ENCODE measurements around the gene IGFBPL1.
A peak's percentile ranks its signal among the peaks of the same experiment; 100 is the strongest.

Gene IGFBPL1

DNA sequence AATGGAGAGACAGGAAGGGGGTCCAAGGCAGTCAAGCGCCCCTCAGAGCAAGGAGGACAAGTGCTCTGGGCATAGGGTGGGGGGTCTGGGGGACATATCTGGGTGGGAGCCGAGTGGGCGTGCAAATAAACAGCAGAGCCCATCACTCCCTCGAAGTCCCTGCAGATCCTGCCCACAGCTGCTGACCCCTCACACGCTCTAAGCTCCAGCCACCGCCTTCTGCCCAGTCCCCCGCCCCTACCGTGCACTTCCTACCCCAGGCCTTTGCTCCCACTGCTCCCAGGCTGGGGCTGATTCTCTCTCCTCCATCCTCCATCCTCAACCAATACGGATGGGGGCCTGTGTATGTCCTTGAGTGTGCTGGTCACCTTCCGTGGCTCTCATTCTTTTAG lies 48.7 kb downstream of the IGFBPL1 start:
- DNase-seq, result no peak

- no peak for DNase-seq
Measured at GRCh38 chr9:38374847-38375571, 49.2 kb downstream of the IGFBPL1 start.

GRCh38 chr9:38373679-38374078 lies 50.6 kb downstream of the IGFBPL1 start:
- DNase-seq, result no peak

- no peak for DNase-seq
Measured at GRCh38 chr9:38372762-38373619, 51.3 kb downstream of the IGFBPL1 start.

DNA sequence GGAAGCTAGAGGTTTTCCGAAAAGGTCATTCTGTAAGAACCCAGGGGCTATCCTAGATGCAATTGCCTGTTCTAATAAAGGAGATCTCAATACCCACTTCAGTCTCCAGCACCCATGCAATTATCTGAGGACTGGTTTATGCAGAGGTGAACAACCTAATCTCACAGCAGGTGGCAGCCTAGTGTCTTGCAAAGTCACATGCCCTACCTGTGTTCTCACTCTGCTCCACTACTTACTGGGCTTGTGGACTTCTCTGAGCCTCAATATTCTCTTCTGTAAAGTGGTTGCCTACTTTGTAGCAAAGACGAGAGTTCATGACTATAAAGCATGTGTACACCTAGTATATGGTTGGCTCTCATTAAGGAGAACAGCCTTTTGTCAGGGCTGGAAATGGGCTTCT lies 52.8 kb downstream of the IGFBPL1 start:
- DNase-seq, result peak; percentile 34

DNA sequence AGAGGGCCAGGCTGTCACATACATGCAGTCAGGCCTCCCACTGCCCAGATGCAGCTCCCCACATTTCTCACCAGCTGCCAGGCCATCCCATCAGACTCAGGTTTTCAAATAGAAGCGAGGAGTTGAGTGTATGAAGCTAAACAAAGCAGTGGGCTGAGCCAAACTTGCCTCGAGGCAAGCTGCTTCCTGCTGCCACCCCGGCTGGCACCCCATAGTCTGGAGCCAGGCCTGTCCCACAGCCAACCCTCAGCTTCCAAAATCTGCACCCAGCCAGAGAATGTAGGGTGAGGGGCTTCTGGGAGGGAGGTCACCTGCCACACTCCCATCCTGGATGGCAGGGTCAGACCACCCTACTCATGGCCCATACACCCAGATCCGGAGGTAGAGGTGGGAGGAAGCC lies 54.1 kb downstream of the IGFBPL1 start:
- no peak for DNase-seq

DNA sequence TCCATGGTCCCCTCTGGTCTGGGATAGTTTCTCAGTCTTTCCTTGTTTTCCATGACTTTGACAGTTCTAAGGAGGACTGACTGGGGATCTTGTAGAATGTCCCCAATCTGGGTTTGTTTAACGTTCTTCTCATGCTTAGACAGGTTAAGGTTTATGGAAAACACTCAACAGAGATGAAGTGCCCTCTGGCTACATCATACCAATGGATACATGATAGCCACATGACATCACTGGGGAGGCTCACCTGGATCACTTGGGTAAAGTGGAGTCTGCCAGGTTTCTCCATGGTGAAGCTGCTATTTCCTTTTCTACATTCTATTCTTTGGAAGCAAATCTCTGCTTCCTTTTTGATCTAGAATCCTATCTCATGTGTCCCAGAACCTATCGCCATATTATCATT lies 55.5 kb downstream of the IGFBPL1 start:
- no peak for DNase-seq

DNA sequence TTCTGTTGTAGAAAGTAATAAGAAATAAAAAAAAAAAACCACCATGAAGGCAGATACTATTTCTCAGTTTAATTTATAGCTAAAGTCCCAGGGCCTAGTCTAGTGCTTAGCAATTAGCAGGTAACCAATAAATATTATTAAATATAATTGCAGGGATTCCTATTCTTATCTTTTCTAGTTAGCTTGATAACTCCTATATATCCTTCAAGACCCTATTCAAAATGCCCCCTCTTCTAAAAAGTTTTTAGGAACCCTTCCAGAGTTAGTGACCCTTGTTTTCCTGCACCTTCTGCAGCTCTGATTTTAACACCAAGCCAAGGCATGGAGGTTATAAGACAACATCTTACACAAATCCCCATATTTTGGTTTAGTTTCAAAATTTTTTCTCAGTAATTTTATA lies 56.4 kb downstream of the IGFBPL1 start:
- DNase-seq, result no peak

DNA sequence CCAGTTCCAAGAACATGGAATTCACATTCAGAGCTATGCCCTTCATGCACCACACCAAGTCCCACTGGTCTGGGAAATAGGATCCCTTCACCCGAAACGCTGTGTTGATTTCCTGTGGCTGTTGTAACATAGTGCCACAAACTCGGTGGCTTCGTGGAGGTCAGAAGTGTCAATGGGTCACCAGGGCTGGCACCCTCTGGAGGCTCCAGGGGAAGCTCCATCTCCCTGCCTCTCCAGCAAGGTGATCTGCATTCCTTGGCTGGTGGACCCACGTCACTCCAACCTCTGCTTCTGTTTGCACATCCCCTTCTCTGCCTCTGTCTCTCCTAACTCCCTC lies 60.7 kb downstream of the IGFBPL1 start:
- no peak for DNase-seq

GRCh38 chr9:38362852-38363588 lies 61.2 kb downstream of the IGFBPL1 start:
- peak; percentile 28 for DNase-seq

DNA sequence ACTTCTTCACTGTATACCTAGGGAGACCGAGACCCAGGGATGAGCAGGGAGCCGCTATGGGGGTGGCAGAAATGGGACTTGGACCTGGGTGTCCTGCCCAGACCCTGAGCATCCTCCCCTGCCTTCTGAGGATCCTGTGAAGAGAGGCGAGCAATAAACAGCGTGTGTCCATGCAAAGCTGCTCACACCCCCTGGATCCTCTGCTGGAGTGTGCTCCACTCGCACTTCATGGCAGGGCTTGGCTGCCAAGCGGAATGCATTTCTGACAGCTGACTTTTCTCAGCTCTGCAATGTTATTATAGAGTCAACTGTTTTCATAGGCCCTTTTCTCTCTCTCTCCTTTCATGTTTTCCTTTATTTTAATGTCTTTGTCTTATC lies 62.8 kb downstream of the IGFBPL1 start:
- DNase-seq, result no peak

- no peak for DNase-seq
Measured at GRCh38 chr9:38360839-38361472, 63.3 kb downstream of the IGFBPL1 start.

DNA sequence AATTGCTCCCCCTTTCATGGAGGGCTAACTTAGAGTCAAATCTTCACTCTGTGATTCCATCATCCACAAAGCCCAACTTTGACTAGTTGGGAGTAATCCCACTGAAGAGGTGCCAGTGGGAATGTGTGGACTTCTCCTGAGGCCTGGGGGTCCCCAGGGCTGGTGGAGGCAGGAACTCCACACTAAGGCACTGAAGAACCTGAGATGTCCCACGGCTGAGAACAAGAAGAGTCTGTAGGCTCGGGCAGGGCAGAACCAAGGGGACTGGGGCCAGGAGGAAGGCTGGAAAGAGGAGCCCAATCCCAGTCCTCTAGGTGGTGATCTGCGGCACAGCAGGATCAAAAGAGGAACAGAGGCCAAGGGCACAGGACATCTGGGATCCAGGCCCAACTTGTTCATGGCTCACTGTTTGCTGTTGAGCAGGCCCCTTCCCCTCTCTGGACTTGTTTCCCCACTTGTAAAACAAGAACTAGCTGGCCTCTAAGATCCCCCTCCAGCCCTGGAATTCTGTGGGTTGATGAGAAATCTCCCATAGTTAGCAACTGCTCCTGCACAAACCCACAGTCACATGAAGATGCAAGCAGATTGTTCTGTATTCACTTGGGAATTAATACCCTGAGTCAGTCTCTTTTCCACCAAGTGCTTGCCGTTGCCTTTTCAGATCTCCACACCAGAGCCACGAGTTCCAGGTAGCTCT lies 64.4 kb downstream of the IGFBPL1 start:
- no peak for DNase-seq

GRCh38 chr9:38359297-38359653 lies 65.0 kb downstream of the IGFBPL1 start:
- DNase-seq, result no peak

GRCh38 chr9:38358390-38359296 lies 65.6 kb downstream of the IGFBPL1 start:
- DNase-seq, result no peak

DNA sequence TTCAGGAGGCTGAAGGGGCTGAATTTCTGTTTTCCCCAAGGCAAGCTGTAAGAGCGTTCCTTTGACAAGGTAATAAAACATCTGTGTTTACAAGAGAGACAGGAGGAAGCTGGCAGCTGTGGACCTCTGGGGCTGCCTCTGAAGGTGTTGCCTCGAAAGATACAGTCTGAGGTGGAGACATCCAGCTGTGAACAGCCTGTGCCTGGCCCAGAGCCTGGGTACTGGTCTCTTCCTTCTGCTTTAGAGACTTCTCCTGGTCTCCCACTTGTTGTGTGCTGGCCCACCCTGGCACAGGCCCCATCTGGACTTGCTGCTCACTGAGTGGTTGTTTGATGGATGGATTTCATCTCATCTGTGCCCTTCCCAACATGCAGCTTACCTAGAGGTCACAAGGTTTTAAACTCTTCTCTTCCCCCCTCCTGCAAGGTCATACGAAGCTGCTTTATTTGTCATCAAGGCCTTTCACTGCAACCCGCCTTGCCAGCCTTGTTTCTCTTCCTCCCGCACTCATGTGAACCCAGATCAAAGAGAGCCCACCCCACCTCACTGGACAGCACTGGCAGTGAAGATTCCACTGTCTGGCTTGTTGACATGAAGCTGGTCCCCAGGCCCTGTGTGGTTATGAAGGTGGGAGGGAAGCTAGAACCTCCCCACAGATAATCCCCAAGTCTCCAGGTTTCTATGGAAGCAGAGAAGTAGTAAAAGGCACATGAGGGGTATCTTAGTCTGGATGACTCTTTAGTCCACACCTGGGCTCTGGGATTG lies 66.7 kb downstream of the IGFBPL1 start:
- DNase-seq, result no peak

DNA sequence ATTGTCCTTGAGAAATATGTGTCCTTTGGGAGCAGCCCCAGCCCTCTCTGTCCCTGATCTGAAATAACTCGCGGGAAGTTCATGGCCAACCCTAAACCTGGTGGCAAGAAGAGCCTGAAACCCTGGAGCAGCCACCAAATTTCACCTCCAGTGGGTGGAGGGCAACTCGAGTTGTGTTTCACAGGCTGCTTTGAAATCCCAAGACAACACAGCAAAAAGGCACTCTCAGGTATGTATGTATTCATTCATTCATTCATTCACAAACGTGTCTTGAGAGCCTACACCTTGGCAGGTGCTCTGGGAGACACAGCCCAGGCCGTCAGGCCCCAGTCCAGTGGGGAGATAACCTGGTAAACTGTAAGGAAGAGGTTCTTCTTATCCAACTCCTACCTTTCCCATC lies 67.4 kb downstream of the IGFBPL1 start:
- DNase-seq, result no peak

Measured in CD4-positive, alpha-beta T cell treated with Interleukin-12 subunit alpha and Interleukin-12 subunit beta, for 1 hour (primary cell).